ENCODE measurements around the gene ETFA.
"Not testable (repeated sequence)": the region's sequence is repeated elsewhere in the genome, so short reads cannot be mapped to it uniquely, and the experiment has no call there.

ETFA gene

DNA sequence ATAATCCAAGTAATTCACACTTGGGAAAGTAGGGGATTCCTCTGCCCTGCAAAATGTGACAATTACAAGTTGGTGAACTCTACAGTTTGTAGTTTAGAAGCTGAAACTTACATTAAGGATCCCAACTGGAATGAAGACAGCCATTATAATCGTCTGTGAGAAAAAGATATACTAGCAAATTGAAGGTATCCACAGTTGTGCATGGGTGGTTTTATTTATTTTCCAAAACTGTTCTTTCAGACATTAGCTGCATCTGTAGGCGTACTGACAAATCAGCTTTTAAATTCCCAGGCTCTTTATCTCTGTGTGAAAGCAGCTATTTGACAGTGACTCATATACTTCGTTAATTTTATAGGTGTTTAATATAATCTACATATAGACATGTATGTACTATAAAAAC is 12.8 kb upstream of the ETFA start:
- DNase-seq (ENCODE audit: low read depth), result peak; percentile 40

DNA sequence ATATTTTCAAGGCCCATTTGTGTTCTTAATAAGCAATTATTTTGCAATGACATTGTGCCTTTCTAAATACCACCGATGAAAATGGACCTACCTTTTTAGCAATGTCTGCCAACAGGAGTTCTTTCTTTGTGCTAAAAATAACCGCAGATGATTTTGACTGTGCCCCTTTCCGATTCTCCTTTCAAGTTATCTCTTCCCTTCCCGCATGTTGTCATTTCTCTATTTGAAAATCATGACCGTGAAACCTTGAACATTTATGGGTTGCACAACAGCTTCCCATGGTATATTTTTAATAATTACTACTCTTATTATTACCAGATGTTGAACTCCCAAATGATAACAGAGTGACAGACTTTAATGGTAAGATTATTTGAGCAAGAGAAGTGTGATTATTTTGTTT is 10.3 kb upstream of the ETFA start:
- DNase-seq (ENCODE audit: low read depth), result no peak

DNA sequence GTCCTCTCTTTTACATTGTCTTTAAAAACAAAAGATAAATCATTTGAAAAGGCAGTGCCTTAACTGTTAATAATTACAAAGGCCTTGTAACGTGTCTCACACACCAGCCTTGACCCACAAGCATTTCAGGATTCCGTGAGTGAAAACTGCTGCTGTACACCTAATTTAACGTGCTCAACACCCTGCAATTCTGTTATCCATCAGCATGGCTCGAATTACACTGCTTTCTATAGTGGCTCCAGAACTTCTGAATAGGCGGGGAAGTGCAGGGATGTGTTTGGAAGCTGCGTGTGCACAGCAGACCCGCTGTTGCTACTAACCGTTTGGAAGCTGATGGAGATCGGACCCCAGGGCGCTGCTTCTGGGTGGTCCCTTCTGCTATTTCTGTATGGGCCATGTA is 9.9 kb upstream of the ETFA start:
- no peak for DNase-seq (ENCODE audit: low read depth)

DNA sequence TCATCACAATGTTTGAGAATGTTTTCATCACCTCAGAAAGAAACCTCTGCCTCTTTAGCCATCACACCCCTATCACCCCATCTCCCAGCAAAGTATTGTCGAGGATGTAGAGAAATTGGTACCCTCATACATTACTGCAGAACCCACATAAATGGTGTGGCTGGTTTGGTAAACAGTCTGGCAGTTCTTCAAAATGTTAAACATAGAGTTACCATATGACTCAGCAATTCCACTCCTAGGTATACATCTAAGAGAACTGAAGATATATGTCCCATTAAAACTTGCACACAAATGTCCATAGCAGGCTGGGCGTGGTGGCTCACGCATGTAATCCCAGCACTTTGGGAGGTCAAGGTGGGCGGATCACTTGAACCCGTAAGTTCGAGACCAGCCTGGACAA is 8.7 kb upstream of the ETFA start:
- DNase-seq (ENCODE audit: low read depth), result no peak

DNA sequence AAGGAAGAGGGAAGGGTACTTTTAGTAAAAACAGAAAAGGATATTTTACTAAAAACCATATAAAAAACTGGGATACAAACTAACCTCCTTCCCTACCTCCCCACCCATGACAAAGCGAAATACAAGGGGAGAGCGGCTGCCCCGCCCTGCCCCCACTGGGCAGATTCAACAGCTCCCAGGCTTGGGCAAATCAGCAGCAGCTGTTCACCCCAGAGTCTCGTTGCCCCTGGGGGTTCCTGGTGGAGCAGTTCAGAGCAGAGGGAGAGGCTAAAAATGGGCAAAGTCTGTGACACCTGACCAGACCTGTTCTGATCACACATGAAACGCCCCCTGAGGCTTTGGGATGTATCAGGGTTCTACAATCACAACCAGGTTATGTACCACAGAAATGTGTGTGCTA is 2.5 kb upstream of the ETFA start:
- no peak for DNase-seq (ENCODE audit: low read depth)

DNA sequence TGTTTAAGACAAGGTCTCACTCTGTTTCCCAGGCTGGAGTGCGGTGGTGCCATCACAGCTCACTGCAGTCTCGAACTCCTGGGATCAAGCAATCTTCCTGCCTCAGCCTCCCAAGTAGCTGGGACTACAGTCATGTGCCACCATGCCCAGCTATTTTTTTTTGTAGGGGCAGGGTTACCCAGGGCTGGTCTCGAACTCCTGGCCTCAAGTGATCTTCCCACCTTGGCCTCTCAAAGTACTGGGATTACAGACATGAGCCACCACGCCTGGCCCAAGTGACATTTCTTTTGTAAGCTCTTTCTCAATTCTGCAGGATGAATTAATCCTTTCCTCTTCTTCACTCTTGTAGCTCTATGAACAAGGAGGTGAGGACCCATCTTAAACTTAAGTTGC is 1.9 kb upstream of the ETFA start:
- DNase-seq (ENCODE audit: low read depth), result not testable (repeated sequence)

DNA sequence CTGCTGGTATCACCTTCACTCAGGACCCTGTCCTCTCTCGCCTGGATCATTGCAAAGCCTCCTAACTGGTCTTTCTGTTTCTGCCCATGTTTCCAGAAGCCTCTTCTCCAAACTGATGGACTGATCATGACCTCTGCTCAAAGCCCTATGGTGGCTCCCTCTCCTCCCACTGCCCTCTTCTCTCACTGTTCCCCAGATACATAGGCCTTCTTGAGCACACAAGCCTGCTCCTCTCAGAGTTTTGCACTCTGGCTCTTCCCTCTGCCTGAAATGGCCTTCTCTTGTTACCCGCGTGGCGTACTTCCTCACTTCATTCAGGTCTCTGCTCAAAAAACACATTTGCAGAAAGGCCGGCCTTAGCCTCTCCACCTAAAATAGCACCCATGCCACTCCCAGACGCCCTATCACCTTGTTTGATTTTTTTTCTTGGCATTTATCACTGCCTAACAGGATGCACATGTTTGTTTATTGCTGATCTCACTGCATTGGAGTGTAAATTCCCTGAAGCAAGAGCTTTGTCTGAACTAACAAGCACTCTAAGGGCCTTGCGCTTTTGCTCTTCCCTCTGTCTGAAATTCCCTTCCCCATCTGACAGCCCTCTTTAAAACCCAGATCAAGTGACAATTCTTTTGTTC is 1.4 kb upstream of the ETFA start:
- peak; percentile 79 for DNase-seq (ENCODE audit: low read depth)

DNA sequence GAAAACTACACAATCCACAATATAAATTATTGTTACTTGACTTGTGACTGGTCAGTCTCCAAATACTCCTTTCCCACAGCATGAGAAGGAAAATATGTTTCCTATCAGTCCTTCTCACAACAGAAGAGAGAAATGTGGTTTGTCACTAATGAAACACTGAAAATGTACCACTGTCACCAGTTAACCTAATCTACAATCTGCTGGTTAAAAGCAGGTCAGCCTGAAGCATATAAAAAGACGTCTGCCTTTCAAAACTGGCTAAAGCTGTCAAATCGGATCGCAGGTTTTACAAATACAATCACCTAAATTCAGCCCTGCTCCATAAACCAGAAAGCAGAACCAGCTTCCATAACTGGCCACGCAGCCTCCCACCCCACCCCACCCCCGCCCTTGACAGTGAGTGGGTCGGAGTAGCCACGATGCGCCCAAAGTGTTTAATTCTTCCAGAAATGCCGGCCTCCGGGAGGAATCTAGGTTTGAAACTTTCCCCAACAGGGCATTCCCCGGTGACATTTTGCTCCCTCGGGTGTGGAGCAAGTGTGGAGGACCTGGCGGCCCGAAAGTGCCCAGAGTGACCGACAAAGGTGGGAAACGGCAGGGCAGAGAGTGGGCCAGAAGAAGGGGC is 682 bp downstream of the ETFA start:
- peak; percentile 43 for DNase-seq (ENCODE audit: low read depth)

DNA sequence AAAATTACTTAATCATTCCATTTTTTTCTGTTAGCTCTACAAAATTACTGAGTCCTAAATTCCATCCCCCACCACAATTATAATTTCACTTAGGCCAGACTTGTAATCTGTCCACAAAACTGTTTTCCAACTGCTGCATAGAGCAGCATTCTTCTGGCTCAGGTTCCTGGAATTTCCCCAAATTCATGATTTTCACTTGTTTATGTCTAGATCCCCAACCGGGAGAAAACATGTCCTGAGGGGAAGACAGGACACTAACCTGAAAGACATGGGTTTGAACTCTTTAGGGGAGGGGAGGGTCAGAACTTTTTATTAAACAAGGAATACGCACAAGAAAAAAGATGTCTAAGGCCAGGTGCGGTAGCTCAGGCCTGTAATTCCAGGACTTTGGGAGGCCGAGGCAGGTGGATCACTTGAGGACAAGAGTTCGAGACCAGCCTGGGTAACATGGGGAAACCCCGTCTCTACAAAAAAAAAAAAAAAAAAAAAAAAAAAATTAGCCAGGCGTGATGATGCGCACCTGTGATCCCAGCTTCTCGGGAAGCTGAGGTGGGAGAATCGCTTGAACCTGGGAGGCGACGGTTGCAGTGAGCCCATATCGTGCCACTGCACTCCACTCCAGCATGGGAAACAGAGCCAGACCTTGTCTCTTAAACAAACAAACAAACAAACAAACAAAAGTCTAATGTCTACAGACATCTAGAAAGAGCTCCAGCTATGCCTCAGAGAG is 1.5 kb downstream of the ETFA start:
- DNase-seq (ENCODE audit: low read depth), result peak; percentile 51

DNA sequence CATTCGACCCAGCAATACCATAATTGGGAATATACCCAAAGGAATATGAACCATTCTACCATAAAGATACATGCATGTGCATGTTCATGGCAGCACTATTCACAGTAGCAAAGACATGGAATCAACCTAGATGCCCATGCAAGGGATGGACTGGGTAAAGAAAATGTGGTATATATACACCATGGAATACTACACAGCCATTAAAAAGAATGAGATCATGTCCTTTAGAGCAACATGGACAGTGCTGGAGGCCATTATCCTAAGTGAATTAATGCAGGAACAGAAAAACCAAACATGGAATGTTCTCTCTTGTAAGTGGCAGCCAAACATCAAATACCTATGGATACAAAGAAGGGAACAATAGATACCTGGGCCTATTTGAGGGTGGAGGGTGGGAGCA is 7.4 kb downstream of the ETFA start:
- no peak for DNase-seq (ENCODE audit: low read depth)

DNA sequence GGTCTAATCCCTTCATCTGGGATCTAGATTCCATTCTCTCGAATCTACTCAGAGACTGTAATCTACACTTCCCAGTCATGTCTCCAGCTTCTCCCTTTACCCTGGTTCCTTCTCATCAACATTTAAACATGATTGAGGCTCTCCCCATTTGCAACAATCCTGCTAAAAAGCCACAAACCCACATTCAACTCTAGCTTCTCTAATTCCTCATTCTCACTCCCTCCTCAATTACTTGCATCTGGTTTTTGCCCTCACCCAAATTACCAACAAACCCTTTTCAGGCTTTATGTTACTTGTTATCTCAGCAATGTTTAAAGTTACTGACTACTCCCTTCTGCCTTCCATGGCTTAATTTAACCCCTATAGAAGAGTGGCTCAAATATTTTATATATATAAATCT is 11.5 kb downstream of the ETFA start:
- DNase-seq (ENCODE audit: low read depth), result no peak

DNA sequence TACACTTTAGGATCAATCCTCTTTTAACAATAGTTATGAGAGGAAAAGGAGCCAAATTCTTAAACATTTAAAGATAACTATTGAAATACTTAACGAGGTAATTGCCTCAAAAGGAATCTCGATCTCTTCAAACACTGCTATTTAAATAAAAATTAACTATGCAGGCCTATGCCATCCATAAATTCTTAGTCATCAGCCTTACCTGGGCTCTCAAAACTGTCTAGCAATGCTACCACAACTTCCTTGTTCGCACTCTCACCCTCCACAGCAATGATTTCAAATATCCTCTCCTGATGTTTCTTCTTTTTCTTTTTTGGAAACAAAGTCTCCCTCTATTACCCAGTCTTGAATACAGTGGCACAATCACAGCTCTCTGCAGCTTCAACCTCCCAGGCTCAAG is 12.3 kb downstream of the ETFA start:
- DNase-seq (ENCODE audit: low read depth), result no peak

DNA sequence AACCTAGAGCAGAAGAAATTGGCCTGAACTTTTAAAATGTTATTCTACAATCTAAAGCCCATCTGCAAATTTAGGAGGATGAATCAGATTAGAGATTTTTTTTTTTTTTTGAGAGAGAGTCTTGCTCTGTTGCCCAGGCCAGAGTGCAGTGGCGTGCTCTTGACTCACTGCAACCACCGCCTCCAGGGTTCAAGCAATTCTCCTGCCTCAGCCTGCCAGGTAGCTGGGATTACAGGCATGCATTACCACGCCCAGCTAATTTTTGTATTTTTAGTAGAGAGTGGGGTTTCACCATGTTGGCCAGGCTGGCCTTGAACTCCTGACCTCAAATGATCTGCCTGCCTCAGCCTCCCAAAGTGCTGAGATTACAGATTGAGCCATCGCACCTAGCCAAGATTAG is 13.3 kb downstream of the ETFA start:
- not testable (repeated sequence) for DNase-seq (ENCODE audit: low read depth)

DNA sequence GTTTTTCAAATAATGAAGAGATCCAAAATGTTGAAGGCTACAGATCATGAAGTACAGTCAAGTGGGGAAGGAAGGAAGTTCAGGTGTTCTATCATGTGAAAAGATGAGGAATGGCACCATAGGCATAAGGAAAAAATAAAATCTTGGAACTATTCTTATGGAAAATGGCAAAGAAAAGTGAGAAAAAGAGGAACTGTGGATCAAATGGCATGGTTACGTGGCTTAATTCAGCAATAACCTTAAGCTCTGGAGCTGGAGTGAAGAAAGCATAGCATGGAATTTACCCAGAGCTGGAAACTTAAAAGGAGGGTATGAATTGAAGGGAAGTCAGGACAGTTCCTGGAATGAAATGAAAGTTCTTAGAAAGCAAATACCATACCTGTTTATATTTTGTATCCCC is 14.4 kb downstream of the ETFA start:
- DNase-seq (ENCODE audit: low read depth), result no peak

DNA sequence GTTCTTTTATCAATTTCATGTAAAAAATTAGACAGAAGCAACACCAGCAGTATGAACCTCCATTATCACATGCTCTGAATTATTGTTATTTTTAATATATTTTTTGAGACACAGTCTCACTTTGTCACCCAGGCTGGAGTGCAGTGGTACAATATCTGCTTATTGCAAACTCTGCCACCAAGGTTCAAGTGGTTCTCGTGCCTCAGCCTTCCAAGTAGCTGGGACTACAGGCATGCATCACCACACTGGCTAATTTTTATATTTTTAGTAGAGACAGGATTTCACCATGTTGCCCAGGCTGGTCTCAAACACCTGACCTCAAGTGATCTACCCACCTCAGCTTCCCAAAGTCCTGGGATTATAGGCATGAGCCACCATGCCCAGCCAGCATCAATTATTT is 16.8 kb downstream of the ETFA start:
- DNase-seq (ENCODE audit: low read depth), result not testable (repeated sequence)

DNA sequence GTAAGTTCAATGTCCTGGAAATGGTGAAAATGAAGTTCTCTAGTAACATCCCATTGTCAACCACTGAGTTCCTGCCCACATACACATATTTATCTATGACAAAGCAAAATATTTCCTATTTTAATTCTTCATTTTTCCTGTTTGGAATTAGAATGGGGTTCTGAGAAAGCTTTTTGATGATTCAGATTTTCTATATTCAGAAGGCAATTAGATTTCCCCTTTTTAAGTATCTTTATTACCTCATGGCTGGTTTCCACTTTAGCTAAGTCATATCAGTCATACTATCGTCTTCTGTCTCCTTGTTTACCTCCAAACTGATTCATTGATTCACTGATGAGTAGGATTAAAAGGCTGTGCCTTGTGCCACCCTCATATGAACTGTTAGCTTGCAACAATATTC is 17.9 kb downstream of the ETFA start:
- DNase-seq (ENCODE audit: low read depth), result peak; percentile 55

DNA sequence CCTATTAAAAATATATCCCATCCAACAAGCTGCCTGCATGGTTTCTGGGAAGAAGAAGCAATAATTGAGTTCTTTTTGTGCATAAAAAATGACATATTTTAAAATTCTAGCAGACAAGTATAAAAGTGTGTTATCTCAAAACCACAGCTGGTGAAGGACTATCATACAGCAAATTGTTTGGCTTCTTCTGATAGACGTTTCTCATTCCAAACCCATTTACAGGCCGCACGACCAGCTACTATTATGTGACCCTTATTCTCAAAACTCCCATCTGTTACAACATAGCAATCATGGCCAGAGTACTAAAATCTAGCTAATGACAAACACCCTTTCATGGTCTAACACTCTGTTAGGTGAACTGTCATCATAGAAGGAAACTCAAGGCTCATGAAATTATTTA is 21.7 kb downstream of the ETFA start:
- DNase-seq (ENCODE audit: low read depth), result no peak

DNA sequence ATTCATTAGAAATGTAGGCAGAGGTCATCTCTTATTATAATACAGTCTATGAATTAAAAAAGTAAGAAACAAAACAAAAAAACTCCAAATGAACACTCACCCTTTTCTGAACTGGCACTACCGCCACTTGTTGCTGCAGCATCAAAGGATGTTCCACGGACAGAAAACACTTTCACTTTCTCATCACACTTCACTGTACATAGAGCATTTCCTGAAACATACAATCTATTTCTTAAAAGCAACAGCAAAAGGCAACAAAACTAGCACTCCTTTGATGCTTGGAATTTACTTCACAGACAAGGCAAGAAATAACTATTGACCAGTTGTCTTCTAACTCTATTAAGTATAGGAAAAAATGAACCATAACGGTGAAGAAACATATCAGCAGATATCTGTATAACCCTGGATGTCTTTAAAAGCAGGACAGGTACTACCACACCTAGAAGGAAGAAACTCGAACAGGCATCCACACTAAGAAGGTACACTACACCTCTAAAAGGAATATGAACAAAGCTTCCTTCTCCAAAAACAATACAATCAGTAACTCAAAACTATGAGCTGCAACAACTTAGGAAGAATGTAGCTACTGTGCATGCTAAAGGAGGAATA is 24.9 kb downstream of the ETFA start:
- DNase-seq (ENCODE audit: low read depth), result peak; percentile 25

DNA sequence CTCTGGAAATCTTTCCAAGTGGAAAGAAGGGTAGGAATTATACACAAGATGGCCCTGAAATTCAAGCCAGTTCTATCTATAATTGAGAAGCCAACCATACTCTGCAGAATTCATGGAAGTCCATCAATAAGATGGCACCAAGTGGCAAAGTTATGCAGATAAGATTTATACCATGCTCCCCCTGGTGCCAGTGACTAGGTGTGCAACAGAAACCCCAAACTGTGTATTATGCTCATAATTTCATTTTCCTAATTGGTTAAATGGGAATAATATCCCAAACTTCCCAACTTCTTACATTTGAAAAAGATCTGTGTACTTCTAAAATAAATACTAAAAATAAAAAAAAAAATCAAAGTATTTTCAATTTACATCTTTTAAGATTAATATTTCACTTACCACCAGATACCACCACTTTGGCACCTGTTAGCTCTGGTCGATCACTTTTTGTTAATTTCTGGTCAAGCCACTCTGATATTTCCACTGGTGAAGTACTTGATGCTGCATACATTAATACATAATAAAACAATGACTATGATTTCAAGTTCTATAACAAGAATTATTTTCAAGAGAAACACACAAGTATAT is 25.9 kb downstream of the ETFA start:
- DNase-seq (ENCODE audit: low read depth), result peak; percentile 29

DNA sequence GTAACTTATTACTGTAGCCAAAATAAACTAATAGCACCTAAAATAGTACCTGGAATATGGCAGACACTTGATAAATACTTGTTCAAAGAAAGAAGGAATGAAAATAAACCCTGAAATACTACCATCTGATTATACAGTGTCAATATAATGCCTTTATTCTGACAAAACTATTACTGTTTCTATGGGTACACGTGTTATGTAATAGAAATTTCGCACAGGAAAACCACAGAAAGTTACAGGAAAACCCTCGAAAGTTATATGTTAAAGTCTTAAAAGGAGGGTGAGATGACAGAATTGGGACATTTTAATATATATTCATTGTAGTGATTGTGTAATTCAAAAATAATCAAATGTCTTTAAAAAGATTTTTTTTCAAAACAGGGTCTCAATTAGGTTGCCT is 28.8 kb downstream of the ETFA start:
- no peak for DNase-seq (ENCODE audit: low read depth)

DNA sequence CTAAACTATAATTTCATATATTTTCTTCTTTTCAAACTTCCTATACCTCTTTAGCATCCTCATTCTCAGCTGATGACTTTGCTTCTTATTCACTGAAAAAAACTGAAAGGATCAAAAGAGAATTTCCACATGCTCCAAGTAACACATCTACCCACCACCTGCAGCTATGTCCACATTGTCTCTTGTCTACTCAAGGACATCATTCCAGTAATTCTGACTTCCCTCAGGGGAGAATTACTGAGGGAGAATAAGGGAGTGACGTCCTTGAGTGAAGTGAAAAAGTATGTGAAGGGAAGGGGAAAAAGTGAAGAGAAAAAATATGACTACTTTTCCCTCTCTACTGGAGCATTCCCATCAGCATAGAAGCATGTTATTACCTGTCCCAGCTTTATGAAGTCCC is 32.6 kb downstream of the ETFA start:
- no peak for DNase-seq (ENCODE audit: low read depth)

DNA sequence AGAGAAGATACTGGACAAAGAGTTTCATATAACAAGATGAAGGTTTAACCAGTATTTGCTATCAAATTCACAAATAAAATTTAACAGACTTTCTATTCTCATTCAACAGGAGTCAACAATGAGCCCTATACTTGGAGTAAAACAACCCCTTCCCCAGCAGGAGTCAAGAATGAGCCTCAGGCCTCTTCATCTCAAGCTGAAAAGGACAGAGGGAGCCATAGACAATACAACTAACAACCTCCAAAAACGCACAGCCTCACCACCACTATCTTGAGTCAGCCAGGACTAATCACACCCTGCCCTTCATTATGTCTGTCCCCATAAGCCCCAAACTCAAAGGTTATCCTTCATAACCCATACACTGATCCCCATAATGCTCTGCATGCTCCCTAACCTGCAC is 36.4 kb downstream of the ETFA start:
- DNase-seq (ENCODE audit: low read depth), result no peak

DNA sequence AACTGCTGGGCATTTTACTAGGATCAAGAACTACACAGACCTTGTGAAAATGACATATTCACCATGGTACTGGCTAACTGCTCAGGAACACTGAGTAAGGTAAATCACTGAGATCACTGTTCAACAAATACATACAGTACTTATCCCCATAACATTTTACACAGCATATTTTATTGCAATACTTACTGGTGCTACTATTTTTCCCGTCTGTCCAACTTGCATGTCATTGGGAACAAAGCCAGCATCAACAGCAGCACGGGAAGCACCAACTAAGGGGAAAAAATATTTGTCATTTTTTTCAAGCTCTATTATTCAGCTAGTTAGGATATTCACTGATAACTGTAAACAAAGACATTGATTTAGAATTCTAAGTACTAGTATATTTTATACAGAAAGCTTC is 37.0 kb downstream of the ETFA start:
- peak; percentile 68 for DNase-seq (ENCODE audit: low read depth)
